Trophoblast cell (in vitro differentiated cells and primary cell): Measurements from ENCODE around the gene MCTP1.
"Not testable (repeated sequence)": the region's sequence is repeated elsewhere in the genome, so short reads cannot be mapped to it uniquely, and the experiment has no call there.

Experiments used
- DNase-seq, 2 donors: peaks; one replicate each; pipeline ENCODE4 v3.0.0-alpha.2; 2016
- H2AFZ ChIP-seq: 2 replicates; pipeline ENCODE4 v1.6.1; 2013; ENCODE audit warnings: low read length, moderate library complexity, mild to moderate bottlenecking; ENCODE audit not compliant: insufficient read depth, poor library complexity
- H2AK5ac ChIP-seq: 2 replicates; pipeline ENCODE4 v1.6.1; 2013; ENCODE audit warnings: mild to moderate bottlenecking, low read length
- H2BK120ac ChIP-seq: 2 replicates; pipeline ENCODE4 v1.6.1; 2013; ENCODE audit warnings: low read length, mild to moderate bottlenecking, moderate library complexity; ENCODE audit not compliant: insufficient read depth, poor library complexity
- H2BK12ac ChIP-seq: 2 replicates; pipeline ENCODE4 v1.6.1; 2013; ENCODE audit warnings: mild to moderate bottlenecking, low read length, moderate library complexity
- H2BK5ac ChIP-seq: 2 replicates; pipeline ENCODE4 v1.6.1; 2013; ENCODE audit warnings: low read length, low read depth, moderate library complexity, mild to moderate bottlenecking; ENCODE audit not compliant: poor library complexity
- H3K14ac ChIP-seq: 2 replicates; pipeline ENCODE4 v1.6.1; 2013; ENCODE audit warnings: mild to moderate bottlenecking, low read length
- H3K18ac ChIP-seq: 2 replicates; pipeline ENCODE4 v1.6.1; 2013; ENCODE audit warnings: mild to moderate bottlenecking, low read length
- H3K23ac ChIP-seq: 2 replicates; pipeline ENCODE4 v1.6.1; 2013; ENCODE audit warnings: low read length
- H3K27ac ChIP-seq: 2 replicates; pipeline ENCODE4 v1.5.1; 2013; ENCODE audit warnings: low read depth, mild to moderate bottlenecking, inconsistent platforms, low read length, moderate library complexity
- H3K27me3 ChIP-seq: 2 replicates; pipeline ENCODE4 v1.6.1; 2013; ENCODE audit warnings: inconsistent platforms, mild to moderate bottlenecking, low read length, moderate library complexity; ENCODE audit not compliant: insufficient read depth
- H3K36me3 ChIP-seq, 2 experiments: 1 replicate in 1 of 2; 2 replicates in 1 of 2; pipeline ENCODE4 v1.6.1; 2013; ENCODE audit warnings: low read length in 2 of 2, mild to moderate bottlenecking in 2 of 2, moderate library complexity in 1 of 2; ENCODE audit not compliant: insufficient read depth in 2 of 2, control insufficient read depth in 1 of 2
- H3K4ac ChIP-seq: 2 replicates; pipeline ENCODE4 v1.6.1; 2013; ENCODE audit warnings: low read depth, mild to moderate bottlenecking, low read length, moderate library complexity
- H3K4me1 ChIP-seq, 2 experiments: 1 replicate in 1 of 2; 2 replicates in 1 of 2; pipeline ENCODE4 v1.6.1; 2013; ENCODE audit warnings: low read length in 2 of 2, mild to moderate bottlenecking in 2 of 2, moderate library complexity in 1 of 2; ENCODE audit not compliant: insufficient read depth in 2 of 2, control insufficient read depth in 1 of 2
- H3K4me2 ChIP-seq: 2 replicates; pipeline ENCODE4 v1.6.1; 2013; ENCODE audit warnings: inconsistent platforms, mild to moderate bottlenecking, low read length, moderate library complexity
- H3K4me3 ChIP-seq: 2 replicates; pipeline ENCODE4 v1.5.1; 2013; ENCODE audit warnings: mild to moderate bottlenecking, low read depth, low read length, inconsistent platforms
- H3K79me1 ChIP-seq: one replicate; pipeline ENCODE4 v1.6.1; 2013; ENCODE audit warnings: low read length
- H3K79me2 ChIP-seq: 2 replicates; pipeline ENCODE4 v1.6.1; 2013; ENCODE audit warnings: low read length, mild to moderate bottlenecking; ENCODE audit not compliant: control insufficient read depth, insufficient read depth, poor library complexity
- H3K9ac ChIP-seq: 2 replicates; pipeline ENCODE4 v1.6.1; 2013; ENCODE audit warnings: mild to moderate bottlenecking, low read length
- H3K9me3 ChIP-seq: 2 replicates; pipeline ENCODE4 v1.6.1; 2013; ENCODE audit warnings: low read depth, mild to moderate bottlenecking, control low read depth, inconsistent platforms, low read length; ENCODE audit not compliant: insufficient read depth
- H4K12ac ChIP-seq: 2 replicates; pipeline ENCODE4 v1.6.1; 2013; ENCODE audit warnings: low read depth, mild to moderate bottlenecking, low read length, moderate library complexity
- H4K8ac ChIP-seq: 2 replicates; pipeline ENCODE4 v1.6.1; 2013; ENCODE audit warnings: low read depth, mild to moderate bottlenecking, low read length, moderate library complexity
- H4K91ac ChIP-seq: one replicate; pipeline ENCODE4 v1.6.1; 2013; ENCODE audit warnings: low read depth, mild to moderate bottlenecking, low read length, moderate library complexity
- WGBS: extraction: QIAGEN DNeasy Blood & Tissue Kit; methylation state at CpG from one replicate; pipeline ENCODE4 v1.1.7; 2013; ENCODE audit warnings: missing lambda C conversion rate; ENCODE audit not compliant: insufficient read length, insufficient coverage; ENCODE audit errors: extremely low coverage; 5-methylcytosine and 5-hydroxymethylcytosine counted together

Gene MCTP1

DNA sequence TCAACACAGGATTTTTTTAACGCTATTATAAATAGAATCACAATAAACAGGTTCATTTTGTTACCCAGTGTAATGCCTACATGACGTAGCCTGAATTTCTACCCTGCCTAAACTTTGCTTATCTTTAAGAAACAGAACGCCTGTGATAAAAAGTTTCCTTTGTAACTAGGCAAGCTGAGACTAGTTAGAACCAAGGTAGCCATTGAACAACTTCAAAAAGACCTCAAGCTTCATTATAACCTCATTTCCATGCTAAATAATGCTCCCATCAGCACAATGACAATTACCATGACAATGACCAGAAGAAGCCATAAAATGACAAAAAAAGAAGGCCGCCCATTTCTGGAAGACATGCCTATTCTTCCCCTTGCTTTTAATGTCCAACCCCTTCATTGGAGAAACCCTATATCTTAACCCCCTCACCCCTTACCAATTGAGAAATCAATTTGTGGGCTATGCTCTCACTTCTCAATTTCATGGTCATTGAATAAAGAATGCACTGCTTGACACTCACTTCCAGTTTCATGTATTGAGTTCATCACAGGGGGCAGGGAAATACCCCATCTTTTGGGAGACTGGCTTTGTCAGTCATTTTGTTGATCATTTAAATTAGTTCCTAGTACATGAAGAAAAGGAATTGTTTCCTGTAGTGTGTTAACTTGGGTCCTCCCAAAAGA lies 276.8 kb downstream of the MCTP1 start:
- Histone ChIP-seq H3K23ac (no peak overlapping the region), H3K4ac (no peak overlapping the region), H3K36me3 (no peaks in the 10 kb centered on the region), H3K4me1 (no peaks in the 10 kb centered on the region), H3K14ac (no peak overlapping the region), H2BK12ac (no peak overlapping the region), H2BK5ac (no peak overlapping the region), H3K27me3 (no peaks in the 10 kb centered on the region), H3K79me1 (no peaks in the 10 kb centered on the region), H4K91ac (no peak overlapping the region), H3K27ac (no peak overlapping the region), H2AK5ac (no peak overlapping the region), H4K8ac (no peak overlapping the region), H2AFZ (no peak overlapping the region), H2BK120ac (no peak overlapping the region), H3K79me2 (no peaks in the 10 kb centered on the region), H3K9me3 (peaks cover 6% of the 10 kb centered on the region), H3K4me3 (no peak overlapping the region), H3K9ac (no peak overlapping the region), H4K12ac (no peak overlapping the region), H3K18ac (no peak overlapping the region), H3K4me2 (no peak overlapping the region)
- no peak for DNase-seq
- no CpG with 5 or more reads among the region's 4 CpGs for WGBS

DNA sequence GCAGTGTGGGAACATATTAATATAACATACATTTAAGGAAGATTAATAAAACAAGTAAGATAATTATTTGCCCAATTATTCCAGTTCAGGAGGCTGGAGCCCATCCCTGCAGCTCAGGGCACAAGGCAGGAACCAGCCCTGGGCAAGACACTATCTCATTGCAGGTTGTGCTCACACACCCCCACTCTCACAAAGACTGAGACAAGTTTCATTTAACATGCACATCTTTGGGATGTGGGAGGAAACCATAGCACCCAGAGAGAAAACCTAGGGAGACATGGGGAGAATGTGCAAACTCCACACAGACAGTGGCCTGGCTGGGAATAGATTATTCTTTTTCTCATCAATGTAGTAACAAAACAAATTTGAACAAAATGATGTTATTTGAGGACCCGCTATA lies 279.1 kb downstream of the MCTP1 start:
- Histone ChIP-seq H2BK12ac (no peak overlapping the region), H3K79me2 (no peaks in the 10 kb centered on the region), H2AFZ (no peak overlapping the region), H3K27me3 (no peaks in the 10 kb centered on the region), H3K14ac (no peak overlapping the region), H3K4me2 (no peak overlapping the region), H3K36me3 (no peaks in the 10 kb centered on the region), H3K79me1 (no peaks in the 10 kb centered on the region), H3K4ac (no peak overlapping the region), H2BK120ac (no peak overlapping the region), H3K4me1 (no peaks in the 10 kb centered on the region), H4K91ac (no peak overlapping the region), H3K4me3 (no peak overlapping the region), H3K18ac (no peak overlapping the region), H3K27ac (no peak overlapping the region), H3K9me3 (peaks cover 6% of the 10 kb centered on the region), H2BK5ac (no peak overlapping the region), H2AK5ac (no peak overlapping the region), H3K9ac (no peak overlapping the region), H3K23ac (no peak overlapping the region), H4K8ac (no peak overlapping the region), H4K12ac (no peak overlapping the region)
- no peak for DNase-seq
- WGBS: no CpG with 5 or more reads among the region's 1 CpG

DNA sequence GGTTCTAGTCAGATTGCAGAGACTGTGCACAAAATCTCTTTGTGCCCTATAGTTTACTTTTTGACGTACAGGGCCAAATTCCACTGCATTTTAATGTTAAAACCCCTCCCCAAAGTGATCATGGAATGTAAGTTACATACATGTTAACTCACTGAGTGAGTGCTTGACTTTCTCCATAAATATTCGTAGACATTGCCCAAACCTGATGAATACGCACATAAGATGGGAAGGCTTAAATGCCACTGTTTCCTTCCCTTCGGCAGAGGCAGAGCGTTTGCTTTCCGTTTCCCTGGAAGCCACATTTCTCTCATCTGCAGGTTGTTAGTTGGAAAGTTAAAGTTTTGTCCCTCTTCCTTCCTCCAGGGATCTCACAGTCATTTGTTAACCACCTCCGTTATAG lies 286.2 kb downstream of the MCTP1 start:
- Histone ChIP-seq H3K79me2 (no peaks in the 10 kb centered on the region), H2BK12ac (no peak overlapping the region), H3K14ac (no peak overlapping the region), H2BK120ac (no peak overlapping the region), H3K4me2 (no peak overlapping the region), H4K12ac (no peak overlapping the region), H3K9ac (no peak overlapping the region), H3K9me3 (no peaks in the 10 kb centered on the region), H3K18ac (no peak overlapping the region), H3K4me3 (no peak overlapping the region), H3K27me3 (no peaks in the 10 kb centered on the region), H2BK5ac (no peak overlapping the region), H3K23ac (no peak overlapping the region), H4K8ac (no peak overlapping the region), H3K4me1 (peaks cover 2 to 5% of the 10 kb centered on the region in 2 experiments), H4K91ac (no peak overlapping the region), H3K79me1 (no peaks in the 10 kb centered on the region), H2AK5ac (no peak overlapping the region), H2AFZ (no peak overlapping the region), H3K4ac (no peak overlapping the region), H3K27ac (no peak overlapping the region), H3K36me3 (no peaks in the 10 kb centered on the region)
- no peak for DNase-seq
- WGBS: no CpG with 5 or more reads among the region's 7 CpGs

DNA sequence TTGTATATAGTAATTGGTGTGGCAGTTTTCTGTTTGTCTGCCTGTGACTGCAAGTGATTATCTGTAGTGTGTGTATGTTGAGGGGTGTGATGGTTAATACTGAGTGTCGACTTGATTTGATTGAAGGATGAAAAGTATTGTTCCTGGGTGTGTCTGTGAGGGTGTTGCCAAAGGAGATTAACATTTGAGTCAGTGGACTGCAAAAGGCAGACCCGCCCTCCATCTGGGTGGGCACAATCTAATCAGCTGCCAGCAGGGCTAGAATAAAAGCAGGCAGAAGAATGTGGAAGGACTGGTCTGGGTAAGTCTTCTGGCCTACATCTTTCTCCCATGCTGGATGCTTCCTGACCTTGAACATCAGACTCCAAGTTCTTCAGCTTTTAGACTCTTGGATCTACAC lies 290.4 kb downstream of the MCTP1 start:
- H3K36me3 ChIP-seq, H3K4me1 ChIP-seq, H2BK5ac ChIP-seq, H3K27ac ChIP-seq, H3K23ac ChIP-seq, H3K9me3 ChIP-seq, H3K79me2 ChIP-seq, H3K4me3 ChIP-seq, H3K4me2 ChIP-seq, H3K79me1 ChIP-seq, H3K27me3 ChIP-seq, H2BK120ac ChIP-seq, H2BK12ac ChIP-seq, H2AFZ ChIP-seq, H4K91ac ChIP-seq, H2AK5ac ChIP-seq, H3K9ac ChIP-seq, H4K8ac ChIP-seq, H3K18ac ChIP-seq, H3K4ac ChIP-seq, H3K14ac ChIP-seq, H4K12ac ChIP-seq: not testable (repeated sequence)
- DNase-seq: peak; percentile 7 to 18
- no CpG with 5 or more reads among the region's 2 CpGs for WGBS
